Neural progenitor cell (in vitro differentiated cells): Measurements from ENCODE around the gene EIF6. TPM values are rescaled to one million over a fixed set of nuclear protein-coding genes. Genes with fewer than 3 reads are reported as not detected.
"Not testable (repeated sequence)": the region's sequence is repeated elsewhere in the genome, so short reads cannot be mapped to it uniquely, and the experiment has no call there.

ENCODE experiments used
- DNase-seq: peaks from one replicate; pipeline ENCODE4 v3.0.0-alpha.2; 2016; ENCODE audit warnings: low spot score
- H2AFZ ChIP-seq: fragments of 200-600 bp; sonication (generic); replicated peaks from 2 replicates; pipeline ENCODE4 v1.6.1; 2016; ENCODE audit warnings: antibody characterized with exemption
- H3F3A ChIP-seq: fragments of 200-600 bp; sonication (generic); 2 replicates; pipeline ENCODE4 v1.6.1; 2016; ENCODE audit warnings: antibody characterized with exemption, low read depth
- H3K27ac ChIP-seq: fragments of 200-600 bp; sonication (generic); 2 replicates; pipeline ENCODE4 v1.5.1; 2016; ENCODE audit warnings: mild to moderate bottlenecking
- H3K27me3 ChIP-seq: fragments of 200-600 bp; sonication (generic); 2 replicates; pipeline ENCODE4 v1.6.1; 2016; ENCODE audit warnings: mild to moderate bottlenecking, moderate library complexity
- H3K36me3 ChIP-seq: fragments of 200-600 bp; sonication (generic); 2 replicates; pipeline ENCODE4 v1.5.1; 2016
- H3K4me1 ChIP-seq: fragments of 200-600 bp; sonication (generic); 2 replicates; pipeline ENCODE4 v1.6.1; 2016; ENCODE audit warnings: mixed run types
- H3K4me2 ChIP-seq: fragments of 200-600 bp; sonication (generic); 2 replicates; pipeline ENCODE4 v1.6.1; 2016
- H3K4me3 ChIP-seq: fragments of 200-600 bp; sonication (generic); 2 replicates; pipeline ENCODE4 v1.5.1; 2016
- H3K79me2 ChIP-seq: fragments of 200-600 bp; sonication (generic); 2 replicates; pipeline ENCODE4 v1.6.1; 2016; ENCODE audit warnings: low read depth
- H3K9ac ChIP-seq: fragments of 200-600 bp; sonication (generic); 2 replicates; pipeline ENCODE4 v1.6.1; 2016
- H3K9me3 ChIP-seq: fragments of 200-600 bp; sonication (generic); 2 replicates; pipeline ENCODE4 v1.5.1; 2016; ENCODE audit warnings: low read depth
- H4K20me1 ChIP-seq: fragments of 200-600 bp; sonication (generic); 2 replicates; pipeline ENCODE4 v1.6.1; 2016; ENCODE audit warnings: low read depth
- H3K27ac Mint-ChIP-seq: 3 replicates; pipeline ENCODE4 v1.8.0; 2021; ENCODE audit warnings: mixed read lengths
- H3K27me3 Mint-ChIP-seq: 2 replicates; pipeline ENCODE4 v1.8.0; 2022; ENCODE audit warnings: low read depth, mild to moderate bottlenecking, inconsistent platforms, moderate library complexity, mixed read lengths; ENCODE audit not compliant: insufficient read depth
- H3K36me3 Mint-ChIP-seq: 3 replicates; pipeline ENCODE4 v1.8.0; 2021; ENCODE audit warnings: mixed read lengths
- H3K4me1 Mint-ChIP-seq: 3 replicates; pipeline ENCODE4 v1.8.0; 2021; ENCODE audit warnings: mixed read lengths
- H3K4me3 Mint-ChIP-seq: 3 replicates; pipeline ENCODE4 v1.8.0; 2021; ENCODE audit warnings: mild to moderate bottlenecking, moderate library complexity, mixed read lengths
- H3K9me3 Mint-ChIP-seq: 3 replicates; pipeline ENCODE4 v1.8.0; 2020; ENCODE audit warnings: mixed read lengths
- CTCF ChIP-seq: fragments of 200-600 bp; sonication (generic); IDR thresholded peaks from 2 replicates; pipeline ENCODE4 v1.5.1; 2017; ENCODE audit warnings: antibody characterized with exemption, mild to moderate bottlenecking
- EZH2 ChIP-seq: fragments of 200-600 bp; sonication (generic); IDR thresholded peaks from 2 replicates; pipeline ENCODE4 v1.6.1; 2017; ENCODE audit warnings: antibody characterized with exemption, mild to moderate bottlenecking, moderate library complexity
- EZH2phosphoT487 ChIP-seq: fragments of 200-600 bp; sonication (generic); IDR thresholded peaks from 2 replicates; pipeline ENCODE4 v1.6.1; 2017; ENCODE audit warnings: antibody characterized with exemption
- total RNA-seq: library from RNA; depleted of rRNA; stranded (reverse); fragments of >200 nt; gene quantifications from 2 replicates; pipeline ENCODE4 v1.2.3, GENCODE V29; 2015; ENCODE audit warnings: low replicate concordance

Gene EIF6
- total RNA-seq, 1 donor from 2014 or later = 47.5 TPM

GRCh38 chr20:35254448-35254999 is 30.0 kb downstream of the EIF6 start:
- Histone ChIP-seq H3K79me2 (no peaks in the 10 kb centered on the region), H3K9ac (no peak overlapping the region), H3K9me3 (no peaks in the 10 kb centered on the region), H3K4me1 (peaks cover 9% of the 10 kb centered on the region), H3K4me3 (no peak overlapping the region), H3K36me3 (no peaks in the 10 kb centered on the region), H3K4me2 (no peak overlapping the region), H4K20me1 (no peaks in the 10 kb centered on the region), H3F3A (peaks cover 4% of the 10 kb centered on the region), H2AFZ (no peak overlapping the region), H3K27ac (no peak overlapping the region), H3K27me3 (no peaks in the 10 kb centered on the region)
- Mint-ChIP-seq H3K4me3 (no peak overlapping the region), H3K4me1 (peaks cover 7% of the 10 kb centered on the region), H3K9me3 (no peaks in the 10 kb centered on the region), H3K27ac (no peak overlapping the region), H3K36me3 (no peaks in the 10 kb centered on the region), H3K27me3 (peaks cover 2% of the 10 kb centered on the region)
- TF ChIP-seq CTCF = no peak
- no peak for TF ChIP-seq EZH2phosphoT487
- TF ChIP-seq EZH2 = no peak
- DNase-seq = no peak

- H3K36me3 Mint-ChIP-seq = no peaks in the 10 kb centered on the region
- H3K4me1 Mint-ChIP-seq = peaks cover 6% of the 10 kb centered on the region
- DNase-seq = no peak
These were observed 31.6 kb downstream of the EIF6 start for GRCh38 chr20:35253010-35253409.

GRCh38 chr20:35252598-35252997 is 32.0 kb downstream of the EIF6 start:
- H3K9ac ChIP-seq, DNase-seq, H2AFZ ChIP-seq, H3K27me3 Mint-ChIP-seq, H3K4me1 Mint-ChIP-seq, H3K4me3 ChIP-seq, H3K9me3 ChIP-seq, H3K27ac ChIP-seq, H3K4me2 ChIP-seq, H3K9me3 Mint-ChIP-seq, H3K4me1 ChIP-seq, H3K27me3 ChIP-seq, H4K20me1 ChIP-seq, H3F3A ChIP-seq, H3K36me3 Mint-ChIP-seq, H3K36me3 ChIP-seq, H3K79me2 ChIP-seq, H3K4me3 Mint-ChIP-seq: not testable (repeated sequence)
- peak overlapping the region; percentile 25 for H3K27ac Mint-ChIP-seq

More at GRCh38 chr20:35253010-35253409, 31.6 kb downstream of the EIF6 start:
- H3K4me2 ChIP-seq = no peak overlapping the region
- no peaks in the 10 kb centered on the region for H3F3A ChIP-seq
- no peaks in the 10 kb centered on the region for H3K79me2 ChIP-seq
- H3K27me3 ChIP-seq = no peaks in the 10 kb centered on the region
- H3K27ac Mint-ChIP-seq = no peak overlapping the region
- peaks cover 2% of the 10 kb centered on the region for H3K27me3 Mint-ChIP-seq
- H3K9me3 ChIP-seq = no peaks in the 10 kb centered on the region
- H3K4me3 ChIP-seq = no peak overlapping the region
- no peak overlapping the region for H3K4me3 Mint-ChIP-seq
- no peak overlapping the region for H3K9ac ChIP-seq
- no peaks in the 10 kb centered on the region for H4K20me1 ChIP-seq
- peaks cover 3% of the 10 kb centered on the region for H3K4me1 ChIP-seq
- H3K27ac ChIP-seq = no peak overlapping the region
- TF ChIP-seq EZH2phosphoT487 = no peak
- TF ChIP-seq CTCF = no peak
- no peak for TF ChIP-seq EZH2
- H3K9me3 Mint-ChIP-seq = no peaks in the 10 kb centered on the region
- no peaks in the 10 kb centered on the region for H3K36me3 ChIP-seq
- no peak overlapping the region for H2AFZ ChIP-seq

- Mint-ChIP-seq H3K36me3 (no peaks in the 10 kb centered on the region), H3K4me3 (no peak overlapping the region), H3K4me1 (peaks cover 6% of the 10 kb centered on the region), H3K9me3 (no peaks in the 10 kb centered on the region), H3K27ac (peak overlapping the region; percentile 25), H3K27me3 (peaks cover 2% of the 10 kb centered on the region)
- H3K4me2 ChIP-seq = no peak overlapping the region
- no peak overlapping the region for H3K4me3 ChIP-seq
- H3K36me3 ChIP-seq = no peaks in the 10 kb centered on the region
- no peak overlapping the region for H3K9ac ChIP-seq
- H3K9me3 ChIP-seq = no peaks in the 10 kb centered on the region
- DNase-seq = no peak
- H3K27ac ChIP-seq = no peak overlapping the region
- H3K4me1 ChIP-seq = peaks cover 3% of the 10 kb centered on the region
- no peak for TF ChIP-seq EZH2phosphoT487
- TF ChIP-seq EZH2 = no peak
- no peak for TF ChIP-seq CTCF
- no peaks in the 10 kb centered on the region for H3F3A ChIP-seq
- no peaks in the 10 kb centered on the region for H3K79me2 ChIP-seq
- H4K20me1 ChIP-seq = no peaks in the 10 kb centered on the region
- H2AFZ ChIP-seq = no peak overlapping the region
- no peaks in the 10 kb centered on the region for H3K27me3 ChIP-seq
These were observed 32.5 kb downstream of the EIF6 start for GRCh38 chr20:35252037-35252461.
